Measurements from ENCODE around the gene RIN1.

- TF ChIP-seq, protein P1, sequence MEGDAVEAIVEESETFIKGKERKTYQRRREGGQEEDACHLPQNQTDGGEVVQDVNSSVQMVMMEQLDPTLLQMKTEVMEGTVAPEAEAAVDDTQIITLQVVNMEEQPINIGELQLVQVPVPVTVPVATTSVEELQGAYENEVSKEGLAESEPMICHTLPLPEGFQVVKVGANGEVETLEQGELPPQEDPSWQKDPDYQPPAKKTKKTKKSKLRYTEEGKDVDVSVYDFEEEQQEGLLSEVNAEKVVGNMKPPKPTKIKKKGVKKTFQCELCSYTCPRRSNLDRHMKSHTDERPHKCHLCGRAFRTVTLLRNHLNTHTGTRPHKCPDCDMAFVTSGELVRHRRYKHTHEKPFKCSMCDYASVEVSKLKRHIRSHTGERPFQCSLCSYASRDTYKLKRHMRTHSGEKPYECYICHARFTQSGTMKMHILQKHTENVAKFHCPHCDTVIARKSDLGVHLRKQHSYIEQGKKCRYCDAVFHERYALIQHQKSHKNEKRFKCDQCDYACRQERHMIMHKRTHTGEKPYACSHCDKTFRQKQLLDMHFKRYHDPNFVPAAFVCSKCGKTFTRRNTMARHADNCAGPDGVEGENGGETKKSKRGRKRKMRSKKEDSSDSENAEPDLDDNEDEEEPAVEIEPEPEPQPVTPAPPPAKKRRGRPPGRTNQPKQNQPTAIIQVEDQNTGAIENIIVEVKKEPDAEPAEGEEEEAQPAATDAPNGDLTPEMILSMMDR (IDR thresholded peaks at IDR 0.05) = no peak
- no peak for TF ChIP-seq POLR2A (IDR thresholded peaks at IDR 0.05)
Measured at GRCh38 chr11:66326261-66327111, 9.7 kb downstream of the RIN1 start.
